Sciatic nerve (tissue), 2 donors: Measurements from ENCODE around the gene TLR10. TPM values are rescaled to one million over a fixed set of nuclear protein-coding genes. Genes with fewer than 3 reads are reported as not detected.
"Not testable (repeated sequence)": the region's sequence is repeated elsewhere in the genome, so short reads cannot be mapped to it uniquely, and the experiment has no call there.

Experiments
- ATAC-seq: fragments of 200-7000 bp; cut with Tn5 transposase; one replicate; pipeline ENCODE4 v1.9.1; 2020; ENCODE audit warnings: mild to moderate bottlenecking, moderate library complexity
- DNase-seq: peaks from one replicate; pipeline ENCODE4 v3.0.0-alpha.2; 2020; ENCODE audit warnings: low spot score
- intact Hi-C: fragments of 100-400 bp; cut with DNase I; formaldehyde crosslinking; loops from one replicate; pipeline ENCODE4 v1.14.2; 2022
- total RNA-seq: library from RNA; stranded (reverse); fragmentation: NEBNext Ultra II Directional; extraction: Animal tissue kit (Norgen Biotek cat#: 25700); gene quantifications from one replicate; pipeline ENCODE4 v1.2.1, GENCODE V29; 2021
- donor health status: DM: no; HTN: no; CAD: no.
- donor health status: DM: no; HTN: no; CAD: no.

The TLR10 gene
- total RNA-seq, 1 donor from 2014 or later, result 1.6 TPM

GRCh38 chr4:38774181-38774955 lies 8.4 kb downstream of the TLR10 start:
- intact Hi-C loops, result no loop called here
- no peak for ATAC-seq
- no peak for DNase-seq

GRCh38 chr4:38770281-38770680 lies 12.5 kb downstream of the TLR10 start:
- DNase-seq, intact Hi-C loops, ATAC-seq: not testable (repeated sequence)

- ATAC-seq, result no peak
- no peak for DNase-seq
- intact Hi-C loops, result no loop called here
Measured at GRCh38 chr4:38769857-38770256, 12.9 kb downstream of the TLR10 start.

GRCh38 chr4:38769441-38769840 lies 13.3 kb downstream of the TLR10 start:
- DNase-seq (no peak), ATAC-seq (peak; percentile 19)
- intact Hi-C loops, result no loop called here

GRCh38 chr4:38768968-38769394 lies 13.8 kb downstream of the TLR10 start:
- no peak for DNase-seq
- peak; percentile 90 for ATAC-seq
- intact Hi-C loops, result no loop called here

GRCh38 chr4:38766940-38767339 lies 15.8 kb downstream of the TLR10 start:
- ATAC-seq, intact Hi-C loops, DNase-seq: not testable (repeated sequence)

GRCh38 chr4:38765382-38765781 lies 17.4 kb downstream of the TLR10 start:
- no peak for ATAC-seq
- intact Hi-C loops, result no loop called here
- DNase-seq, result no peak

GRCh38 chr4:38764277-38764676 lies 18.5 kb downstream of the TLR10 start:
- ATAC-seq (no peak), DNase-seq (no peak)
- intact Hi-C loops, result no loop called here

- intact Hi-C loops, result no loop called here
- ATAC-seq (no peak), DNase-seq (no peak)
Measured at GRCh38 chr4:38762560-38762959, 20.2 kb downstream of the TLR10 start.

GRCh38 chr4:38759790-38760122 lies 23.0 kb downstream of the TLR10 start:
- no peak for ATAC-seq
- no peak for DNase-seq
- intact Hi-C loops, result no loop called here

GRCh38 chr4:38759113-38759789 lies 23.5 kb downstream of the TLR10 start:
- peak; percentile 97 for ATAC-seq
- intact Hi-C loops, result no loop called here
- DNase-seq, result peak; percentile 85

- intact Hi-C loops, result no loop called here
- ATAC-seq (no peak), DNase-seq (no peak)
Measured at GRCh38 chr4:38757945-38758600, 24.7 kb downstream of the TLR10 start.

GRCh38 chr4:38752941-38753806 lies 29.6 kb downstream of the TLR10 start:
- intact Hi-C loops, result no loop called here
- peak; percentile 97 for ATAC-seq
- peak; percentile 93 for DNase-seq

GRCh38 chr4:38752372-38752940 lies 30.3 kb downstream of the TLR10 start:
- intact Hi-C loops, result no loop called here
- ATAC-seq (peak; percentile 43), DNase-seq (no peak)

- intact Hi-C loops, result no loop called here
- no peak for ATAC-seq
- DNase-seq, result no peak
Measured at GRCh38 chr4:38751341-38752010, 31.3 kb downstream of the TLR10 start.

GRCh38 chr4:38749336-38749735 lies 33.5 kb downstream of the TLR10 start:
- DNase-seq (no peak), ATAC-seq (no peak)
- intact Hi-C loops, result no loop called here

GRCh38 chr4:38747629-38748028 lies 35.2 kb downstream of the TLR10 start:
- no peak for ATAC-seq
- DNase-seq, result no peak
- intact Hi-C loops, result no loop called here

GRCh38 chr4:38745881-38746280 lies 36.9 kb downstream of the TLR10 start:
- DNase-seq (no peak), ATAC-seq (no peak)
- intact Hi-C loops, result no loop called here
